Stimulated activated naive CD8-positive, alpha-beta T cell treated with anti-CD3 and anti-CD28 coated beads, Interleukin-15, Interleukin-2, amounts not matched to agents 100 ng/mL and 50 ng/mL, for 24 hours (primary cell): ENCODE data around the gene NPAS3.

Experiments used
- H3K27ac Mint-ChIP-seq: one replicate; pipeline ENCODE4 v1.8.0; 2021; ENCODE audit warnings: mild to moderate bottlenecking, mixed read lengths
- H3K27me3 Mint-ChIP-seq: one replicate; pipeline ENCODE4 v1.8.0; 2021; ENCODE audit warnings: mixed read lengths
- H3K36me3 Mint-ChIP-seq: one replicate; pipeline ENCODE4 v1.8.0; 2021; ENCODE audit warnings: low read depth, mixed read lengths
- H3K4me1 Mint-ChIP-seq: one replicate; pipeline ENCODE4 v1.8.0; 2021; ENCODE audit warnings: low read depth, mixed read lengths
- H3K4me3 Mint-ChIP-seq: one replicate; pipeline ENCODE4 v1.8.0; 2021; ENCODE audit warnings: mild to moderate bottlenecking, mixed read lengths
- H3K9me3 Mint-ChIP-seq: one replicate; pipeline ENCODE4 v1.8.0; 2021; ENCODE audit warnings: mixed read lengths

NPAS3 gene

GRCh38 chr14:33529787-33530757 lies 591.4 kb downstream of the NPAS3 start:
- no peaks in the 10 kb centered on the region for H3K27me3 Mint-ChIP-seq
- H3K4me3 Mint-ChIP-seq = no peak overlapping the region
- no peaks in the 10 kb centered on the region for H3K4me1 Mint-ChIP-seq
- H3K27ac Mint-ChIP-seq = no peak overlapping the region
- H3K9me3 Mint-ChIP-seq = no peaks in the 10 kb centered on the region
- no peaks in the 10 kb centered on the region for H3K36me3 Mint-ChIP-seq

- Mint-ChIP-seq H3K27me3 (no peaks in the 10 kb centered on the region), H3K9me3 (no peaks in the 10 kb centered on the region), H3K4me1 (no peaks in the 10 kb centered on the region), H3K36me3 (no peaks in the 10 kb centered on the region), H3K27ac (no peak overlapping the region), H3K4me3 (no peak overlapping the region)
Measured at GRCh38 chr14:33532553-33532952, 593.9 kb downstream of the NPAS3 start.

GRCh38 chr14:33534104-33534503 lies 595.4 kb downstream of the NPAS3 start:
- H3K27me3 Mint-ChIP-seq = no peaks in the 10 kb centered on the region
- H3K27ac Mint-ChIP-seq = no peak overlapping the region
- no peaks in the 10 kb centered on the region for H3K9me3 Mint-ChIP-seq
- H3K4me3 Mint-ChIP-seq = no peak overlapping the region
- no peaks in the 10 kb centered on the region for H3K36me3 Mint-ChIP-seq
- no peaks in the 10 kb centered on the region for H3K4me1 Mint-ChIP-seq

DNA sequence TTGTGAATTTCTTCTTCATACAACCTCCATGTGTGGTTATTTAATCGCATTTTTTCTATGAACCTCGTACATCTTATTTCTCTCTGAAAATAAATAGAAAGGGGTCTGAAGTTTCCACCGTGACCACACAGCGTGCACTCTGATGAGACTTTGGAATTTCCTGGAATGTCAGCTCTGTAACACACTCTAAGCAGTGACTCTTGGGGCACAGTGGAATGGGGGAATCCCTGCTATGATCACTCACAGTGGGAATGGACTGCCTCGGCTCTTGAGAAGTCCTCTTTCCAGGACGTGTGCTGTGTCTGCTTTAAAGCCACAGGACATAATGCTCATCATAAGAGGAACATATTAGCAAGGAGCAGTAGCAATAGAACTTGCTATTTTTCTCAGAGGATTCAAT lies 596.0 kb downstream of the NPAS3 start:
- Mint-ChIP-seq H3K9me3 (no peaks in the 10 kb centered on the region), H3K27me3 (no peaks in the 10 kb centered on the region), H3K27ac (no peak overlapping the region), H3K36me3 (no peaks in the 10 kb centered on the region), H3K4me1 (no peaks in the 10 kb centered on the region), H3K4me3 (no peak overlapping the region)

- Mint-ChIP-seq H3K36me3 (no peaks in the 10 kb centered on the region), H3K27ac (no peak overlapping the region), H3K27me3 (no peaks in the 10 kb centered on the region), H3K9me3 (no peaks in the 10 kb centered on the region), H3K4me3 (no peak overlapping the region), H3K4me1 (no peaks in the 10 kb centered on the region)
Measured at GRCh38 chr14:33539918-33540357, 601.3 kb downstream of the NPAS3 start.

DNA sequence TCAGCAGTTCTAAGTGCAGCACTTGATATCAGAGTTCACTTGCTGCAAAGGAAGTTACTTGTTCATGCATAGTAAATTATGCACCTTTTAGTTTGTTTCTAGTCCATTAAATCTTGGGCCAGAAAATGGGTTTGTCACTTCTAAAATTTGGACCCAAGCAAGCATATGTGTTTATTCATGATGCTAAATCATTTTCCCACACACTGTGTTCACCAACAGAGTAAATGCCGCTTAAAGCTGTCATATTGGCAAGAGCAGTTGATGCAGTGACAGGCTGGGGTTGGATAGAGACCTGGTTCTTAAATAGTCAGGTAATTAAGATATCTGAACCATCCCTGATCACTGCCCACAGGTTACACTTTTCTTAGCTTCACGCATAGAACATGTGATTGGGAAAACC lies 602.5 kb downstream of the NPAS3 start:
- no peak overlapping the region for H3K4me3 Mint-ChIP-seq

DNA sequence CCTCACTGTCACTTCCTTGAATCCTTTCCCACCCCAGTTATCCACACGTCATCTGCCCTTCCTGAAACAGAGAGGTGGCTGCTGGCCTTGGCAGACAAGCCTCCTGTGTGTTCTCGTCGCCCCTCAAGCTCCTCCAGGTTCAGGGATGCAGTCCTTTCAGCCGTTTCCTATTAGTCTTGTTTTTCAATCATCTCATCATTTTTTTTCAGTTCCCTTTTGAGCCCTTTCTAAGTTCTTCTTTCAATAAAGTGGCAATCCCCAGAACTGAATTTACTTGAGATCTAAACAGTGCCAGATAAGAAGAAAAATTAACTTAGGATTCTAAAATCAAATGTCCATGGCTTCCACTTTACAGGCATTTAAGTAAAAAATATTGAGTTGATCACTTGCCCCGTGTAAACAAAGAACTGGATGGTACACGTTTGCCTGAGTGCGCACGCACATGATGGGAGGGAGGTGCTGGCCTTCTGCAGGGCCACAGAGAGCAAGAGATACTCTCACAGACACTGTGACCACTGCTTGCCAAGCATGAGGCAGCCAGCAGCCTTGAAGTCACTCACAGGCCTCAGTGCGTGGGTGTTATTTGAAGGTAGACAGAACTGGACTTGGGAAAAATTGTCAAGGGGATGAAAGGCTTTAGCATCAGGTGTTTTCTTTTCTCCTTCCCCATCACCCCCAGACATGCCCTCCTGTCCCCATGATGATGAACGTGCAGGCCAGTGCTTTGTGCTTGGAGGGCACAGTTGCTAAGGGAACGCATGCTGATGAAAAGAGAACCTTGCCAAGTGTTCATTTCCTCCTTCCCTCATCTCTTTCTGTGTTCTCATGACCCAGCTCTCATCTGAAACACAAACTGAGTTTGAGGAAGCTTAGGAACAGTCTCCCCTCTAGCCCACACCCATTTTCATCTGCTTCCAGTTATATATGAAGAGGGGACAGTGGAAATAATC lies 603.9 kb downstream of the NPAS3 start:
- H3K4me1 Mint-ChIP-seq = no peaks in the 10 kb centered on the region
- no peak overlapping the region for H3K27ac Mint-ChIP-seq
- H3K36me3 Mint-ChIP-seq = no peaks in the 10 kb centered on the region
- no peaks in the 10 kb centered on the region for H3K27me3 Mint-ChIP-seq
- no peaks in the 10 kb centered on the region for H3K9me3 Mint-ChIP-seq
- H3K4me3 Mint-ChIP-seq = no peak overlapping the region

More for the DNA sequence above, 602.5 kb downstream of the NPAS3 start:
- Mint-ChIP-seq H3K4me1 (no peaks in the 10 kb centered on the region), H3K36me3 (no peaks in the 10 kb centered on the region), H3K27ac (no peak overlapping the region), H3K9me3 (no peaks in the 10 kb centered on the region), H3K27me3 (no peaks in the 10 kb centered on the region)

- H3K4me1 Mint-ChIP-seq = no peaks in the 10 kb centered on the region
- no peak overlapping the region for H3K27ac Mint-ChIP-seq
- H3K4me3 Mint-ChIP-seq = no peak overlapping the region
- no peaks in the 10 kb centered on the region for H3K36me3 Mint-ChIP-seq
- no peaks in the 10 kb centered on the region for H3K27me3 Mint-ChIP-seq
- no peaks in the 10 kb centered on the region for H3K9me3 Mint-ChIP-seq
Measured at GRCh38 chr14:33545696-33546095, 607.0 kb downstream of the NPAS3 start.

- Mint-ChIP-seq H3K4me1 (no peaks in the 10 kb centered on the region), H3K27me3 (no peaks in the 10 kb centered on the region), H3K9me3 (no peaks in the 10 kb centered on the region), H3K36me3 (no peaks in the 10 kb centered on the region), H3K4me3 (no peak overlapping the region), H3K27ac (no peak overlapping the region)
Measured at GRCh38 chr14:33548606-33549005, 609.9 kb downstream of the NPAS3 start.

DNA sequence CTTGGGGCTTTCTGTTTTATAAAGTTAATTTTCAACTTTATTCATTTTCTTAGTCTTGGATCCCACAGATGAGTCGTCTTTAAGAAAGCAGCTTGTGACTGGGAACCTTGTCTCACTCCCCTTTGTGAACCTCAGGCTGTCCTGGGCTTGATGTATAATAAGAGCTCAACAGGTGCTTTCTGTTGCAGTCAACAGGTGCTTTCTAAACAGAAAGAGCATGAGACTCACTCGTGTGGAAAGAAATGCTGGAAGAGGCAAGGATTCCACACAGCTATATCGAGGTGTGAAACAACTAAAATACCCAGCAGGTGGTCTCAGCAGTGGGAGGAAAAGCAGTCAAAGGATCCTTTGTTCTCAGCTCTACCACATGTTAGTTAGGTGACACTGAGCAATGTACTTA lies 613.3 kb downstream of the NPAS3 start:
- Mint-ChIP-seq H3K27ac (no peak overlapping the region), H3K9me3 (no peaks in the 10 kb centered on the region), H3K27me3 (no peaks in the 10 kb centered on the region), H3K4me3 (no peak overlapping the region), H3K36me3 (no peaks in the 10 kb centered on the region), H3K4me1 (no peaks in the 10 kb centered on the region)

DNA sequence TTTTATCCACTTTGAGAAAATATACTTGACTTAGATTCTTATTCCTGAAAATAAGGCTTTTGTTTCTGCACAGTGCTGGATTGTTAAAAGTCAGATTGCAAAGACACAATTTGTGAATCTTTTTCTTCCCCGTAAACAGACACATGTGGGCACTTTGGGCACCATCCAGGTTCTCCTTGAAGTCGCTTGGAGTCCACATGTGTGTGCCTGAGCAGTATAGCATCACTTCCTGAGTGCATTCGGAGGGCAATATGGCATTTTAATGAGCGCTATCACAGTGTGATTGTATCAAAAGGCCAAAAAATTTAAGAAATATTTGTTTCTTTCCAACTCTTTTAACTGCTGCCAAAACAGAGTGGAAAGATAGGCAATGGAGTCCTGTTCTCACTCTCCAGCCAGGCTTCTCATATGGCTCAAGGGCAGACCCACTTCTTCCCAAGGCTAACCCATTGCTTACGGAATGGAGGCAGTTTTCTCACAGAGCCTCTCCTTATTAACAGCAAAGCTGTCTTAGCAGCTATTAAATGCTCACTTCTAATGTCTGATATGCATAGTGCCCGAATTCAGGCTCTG lies 615.1 kb downstream of the NPAS3 start:
- Mint-ChIP-seq H3K36me3 (no peaks in the 10 kb centered on the region), H3K4me3 (no peak overlapping the region), H3K4me1 (no peaks in the 10 kb centered on the region), H3K27me3 (no peaks in the 10 kb centered on the region), H3K27ac (no peak overlapping the region), H3K9me3 (no peaks in the 10 kb centered on the region)

GRCh38 chr14:33554988-33555387 lies 616.3 kb downstream of the NPAS3 start:
- no peaks in the 10 kb centered on the region for H3K9me3 Mint-ChIP-seq
- no peak overlapping the region for H3K27ac Mint-ChIP-seq
- no peaks in the 10 kb centered on the region for H3K4me1 Mint-ChIP-seq
- H3K36me3 Mint-ChIP-seq = no peaks in the 10 kb centered on the region
- H3K27me3 Mint-ChIP-seq = no peaks in the 10 kb centered on the region
- H3K4me3 Mint-ChIP-seq = no peak overlapping the region

DNA sequence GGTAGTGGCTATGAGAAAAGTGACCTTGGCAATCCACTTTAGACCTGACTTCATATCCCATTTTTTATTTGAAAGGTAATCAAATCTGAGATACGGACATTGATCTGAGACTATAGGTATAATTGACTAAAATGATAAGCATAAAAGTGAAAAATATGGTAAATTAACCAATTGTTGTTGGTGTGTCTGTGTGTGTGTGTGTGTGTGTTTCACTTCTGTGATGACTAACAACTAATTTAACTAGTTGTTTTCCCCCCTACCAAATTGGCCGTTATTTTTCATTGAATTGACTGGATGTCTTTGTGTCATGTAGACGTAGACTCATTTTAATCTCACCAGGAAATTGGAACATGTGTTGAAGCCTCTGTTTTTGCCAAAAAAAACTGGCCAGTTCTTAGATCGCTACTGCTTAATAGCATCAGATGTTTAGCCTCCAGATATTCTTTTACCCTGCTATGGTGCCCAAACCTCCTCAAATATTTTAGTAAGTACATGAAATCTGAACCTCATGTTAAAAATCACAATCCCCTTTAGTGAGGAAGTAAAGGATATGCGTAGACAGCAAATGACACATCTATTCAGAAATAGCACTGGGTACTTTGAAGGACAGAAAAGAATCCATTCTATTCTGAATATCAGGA lies 617.2 kb downstream of the NPAS3 start:
- H3K27ac Mint-ChIP-seq = no peak overlapping the region
- H3K27me3 Mint-ChIP-seq = no peaks in the 10 kb centered on the region
- no peaks in the 10 kb centered on the region for H3K9me3 Mint-ChIP-seq
- H3K4me1 Mint-ChIP-seq = no peaks in the 10 kb centered on the region
- H3K4me3 Mint-ChIP-seq = no peak overlapping the region
- no peaks in the 10 kb centered on the region for H3K36me3 Mint-ChIP-seq

DNA sequence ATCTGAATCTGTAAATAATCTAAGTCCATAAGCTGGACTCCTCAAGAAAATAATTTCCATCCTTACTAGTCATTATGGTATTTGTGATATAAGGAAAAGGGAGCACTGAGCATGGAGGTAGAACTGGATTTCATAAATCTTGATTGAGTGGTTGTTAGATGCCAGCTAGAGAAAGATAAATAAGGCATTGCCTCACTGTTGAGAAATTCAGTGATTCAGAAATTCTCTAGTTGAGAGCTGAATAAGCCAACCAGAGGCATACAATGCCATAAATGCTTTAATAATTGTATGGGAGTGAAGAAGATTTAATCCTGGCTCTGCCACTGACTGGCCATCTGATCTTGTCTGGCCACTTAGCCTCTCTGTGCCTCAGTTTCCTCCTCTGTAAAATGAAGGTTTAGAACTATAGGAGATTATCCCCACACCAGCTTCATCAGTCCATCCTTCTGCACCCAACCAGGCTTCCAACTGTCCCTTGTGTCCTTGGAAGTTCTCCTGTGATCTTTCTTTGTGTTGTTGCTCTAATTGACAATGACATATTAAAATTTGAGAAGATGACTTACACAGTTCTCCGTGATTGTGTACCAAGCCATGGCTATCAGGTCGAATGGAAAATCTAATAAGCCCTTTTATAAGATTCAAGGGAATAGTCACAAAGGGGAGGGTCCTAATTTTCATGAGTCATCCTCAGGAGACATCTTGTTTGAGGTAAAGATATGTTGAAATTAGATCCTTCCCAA lies 617.9 kb downstream of the NPAS3 start:
- Mint-ChIP-seq H3K4me1 (no peaks in the 10 kb centered on the region), H3K36me3 (no peaks in the 10 kb centered on the region), H3K4me3 (no peak overlapping the region), H3K27me3 (no peaks in the 10 kb centered on the region), H3K9me3 (no peaks in the 10 kb centered on the region), H3K27ac (no peak overlapping the region)
